ENCODE measurements around the gene TTLL8. TPM values are rescaled to one million over a fixed set of nuclear protein-coding genes. Genes with fewer than 3 reads are reported as not detected.
A peak's percentile ranks its signal among the peaks of the same experiment; 100 is the strongest.

TTLL8 gene
- total RNA-seq, 1 experiment from 2014 or later, result not detected

GRCh38 chr22:49969751-49970527 lies 88.2 kb downstream of the TTLL8 start:
- H3K27me3 Mint-ChIP-seq (ENCODE audit: low read depth), result peaks cover 16% of the 10 kb centered on the region
- H3K36me3 Mint-ChIP-seq (ENCODE audit: insufficient read depth in 1 of 3, low read depth in 3 of 3), result peaks cover 0 to 2% (median 0%) of the 10 kb centered on the region in 3 experiments; a peak in 1 of 7 replicates
- Histone ChIP-seq H3K4me2 (ENCODE audit: insufficient read depth, insufficient read length, low read length) (no peak overlapping the region), H4K8ac (replicated peaks; ENCODE audit: insufficient read length, low read depth, low read length) (no peak overlapping the region), H3K79me1 (ENCODE audit: insufficient read depth, low read depth, low read length, poor library complexity, severe bottlenecking) (no peaks in the 10 kb centered on the region), H3K9ac (ENCODE audit: extremely low read depth, insufficient read length, low read length) (no peak overlapping the region), H3K27ac (ENCODE audit: insufficient read length, low read depth, low read length) (no peak overlapping the region), H2AFZ (ENCODE audit: low read length) (no peak overlapping the region), H4K20me1 (ENCODE audit: control insufficient read depth, insufficient read depth, insufficient read length) (peaks cover 3% of the 10 kb centered on the region), H3K4ac (ENCODE audit: low read depth, low read length) (no peak overlapping the region), H2BK120ac (ENCODE audit: low read depth, low read length, poor library complexity, severe bottlenecking) (no peak overlapping the region), H3K23ac (ENCODE audit: insufficient read length, low read depth, low read length) (no peak overlapping the region), H2BK5ac (ENCODE audit: insufficient read length, low read length) (no peak overlapping the region), H2BK12ac (ENCODE audit: insufficient read length, low read depth, low read length) (no peak overlapping the region), H3K9me3 (ENCODE audit: control insufficient read depth, low read depth, low read length) (no peaks in the 10 kb centered on the region), H2BK20ac (ENCODE audit: low read depth, low read length, poor library complexity, severe bottlenecking) (no peak overlapping the region), H2AK5ac (ENCODE audit: insufficient read length, low read length) (no peak overlapping the region), H3K56ac (ENCODE audit: insufficient read length, low read depth, low read length) (no peak overlapping the region), H4K91ac (ENCODE audit: insufficient read length, low read depth, low read length) (no peak overlapping the region), H3K14ac (ENCODE audit: insufficient read depth, low read length) (no peak overlapping the region; the same call in 1 of the 2 replicates), H3K79me2 (ENCODE audit: insufficient read depth, low read length) (no peaks in the 10 kb centered on the region), H3T11ph (ENCODE audit: low read length) (no peak overlapping the region), H2BK15ac (ENCODE audit: low read depth, low read length) (no peak overlapping the region), H3K4me1 (ENCODE audit: insufficient read depth, low read length) (no peaks in the 10 kb centered on the region; the same call in 1 of the 2 replicates), H4K5ac (ENCODE audit: insufficient read length, low read depth, low read length) (no peak overlapping the region), H3K27me3 (ENCODE audit: insufficient read depth, low read length) (no peaks in the 10 kb centered on the region), H3K23me2 (ENCODE audit: insufficient read length, low read depth, low read length, poor library complexity, severe bottlenecking) (no peaks in the 10 kb centered on the region), H3K18ac (ENCODE audit: insufficient read length, low read depth, low read length) (no peak overlapping the region)
- no peaks in the 10 kb centered on the region for H3K9me3 Mint-ChIP-seq
- peak; percentile 25 for DNase-seq
- no CpG with 5 or more reads among the region's 8 CpGs for WGBS (ENCODE audit: extremely low coverage, insufficient read length, low lambda C conversion rate)
- peaks cover 4 to 5% of the 10 kb centered on the region in 2 experiments; a peak in 3 of 4 replicates for H3K4me1 Mint-ChIP-seq
- TF ChIP-seq CTCF (conservative IDR thresholded peaks at IDR 0.05), result no peak
- peak overlapping the region in 1 of 2 experiments; percentile 74; a peak in 1 of 5 replicates for H3K4me3 Mint-ChIP-seq
- no peak overlapping the region; a peak in 1 of 7 replicates for H3K27ac Mint-ChIP-seq
